GM21529 (cell line): ENCODE measurements around the gene HMGCR.
"Not testable (repeated sequence)": the region's sequence is repeated elsewhere in the genome, so short reads cannot be mapped to it uniquely, and the experiment has no call there.

Source experiments
- ATAC-seq: cut with Tn5 transposase; IDR thresholded peaks from one replicate; pipeline ENCODE4 v1.9.1; 2021; ENCODE audit not compliant: unreplicated experiment

HMGCR gene

DNA sequence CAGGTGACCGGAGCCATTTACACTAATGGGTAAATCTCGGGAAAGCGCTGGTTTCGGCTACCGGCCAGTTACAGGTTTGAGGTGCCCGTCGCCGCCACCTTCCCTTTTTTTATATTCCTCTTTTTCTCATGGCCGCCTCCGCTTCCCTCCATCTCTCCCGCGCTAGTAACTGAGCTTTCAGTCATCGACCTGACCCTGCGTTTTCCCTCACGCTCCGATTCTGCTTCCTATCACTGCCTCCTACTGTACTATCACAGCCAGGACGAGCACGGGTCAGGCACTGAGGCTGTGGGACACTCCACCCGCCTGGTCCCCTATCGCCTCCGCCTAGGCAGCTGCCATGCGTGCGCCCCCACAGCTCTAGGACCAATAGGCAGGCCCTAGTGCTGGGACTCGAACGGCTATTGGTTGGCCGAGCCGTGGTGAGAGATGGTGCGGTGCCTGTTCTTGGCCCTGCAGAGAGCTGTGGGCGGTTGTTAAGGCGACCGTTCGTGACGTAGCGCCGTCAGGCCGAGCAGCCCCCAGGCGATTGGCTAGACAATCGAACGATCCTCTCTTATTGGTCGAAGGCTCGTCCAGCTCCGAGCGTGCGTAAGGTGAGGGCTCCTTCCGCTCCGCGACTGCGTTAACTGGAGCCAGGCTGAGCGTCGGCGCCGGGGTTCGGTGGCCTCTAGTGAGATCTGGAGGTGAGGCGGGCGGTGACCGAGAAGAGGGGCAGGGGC, at the start of gene HMGCR:
Gene HMGCR, plus strand, starts transcription at position 606 of the 722 bp plus-strand sequence. CDS start 5,386 bp downstream, outside the sequence.
- peak; percentile 98 for ATAC-seq

DNA sequence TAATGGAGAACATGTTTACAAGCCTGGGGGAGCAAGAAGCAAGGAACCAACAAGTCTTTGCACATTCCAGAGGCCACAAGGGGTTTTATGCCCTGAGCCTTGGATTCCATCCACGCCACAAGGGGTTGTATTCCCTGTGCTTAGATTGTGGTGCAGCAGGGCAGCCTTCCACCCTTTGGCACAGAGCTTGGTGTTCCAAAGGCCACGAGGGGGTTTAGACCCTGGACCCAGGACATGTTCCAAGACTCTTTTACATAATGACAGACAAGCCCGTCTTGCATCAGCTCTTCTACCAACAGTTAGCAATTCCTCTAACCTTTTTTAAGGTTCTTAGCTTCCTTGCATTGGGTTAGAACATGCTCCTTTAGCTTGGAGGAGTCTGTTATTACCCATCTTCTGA, 45.2 kb upstream of the HMGCR start:
- not testable (repeated sequence) for ATAC-seq

DNA sequence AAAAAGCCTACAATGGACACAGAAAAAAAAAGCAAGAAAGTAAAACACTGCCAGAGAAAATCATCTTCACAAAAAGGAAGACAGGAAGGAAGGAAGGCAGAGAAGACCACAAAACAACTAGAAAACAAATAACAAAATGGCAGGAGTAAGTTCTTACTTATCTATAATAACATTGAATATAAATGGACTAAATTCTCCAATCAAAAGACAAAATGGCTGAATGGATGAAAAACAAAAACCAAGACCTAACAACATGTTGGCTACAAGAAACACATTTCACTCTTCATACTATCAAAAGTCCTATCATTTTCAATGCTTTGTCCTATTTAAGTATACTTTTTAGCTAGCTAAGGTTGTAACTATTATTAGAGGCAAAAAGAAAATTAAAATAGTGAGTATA, 36.9 kb upstream of the HMGCR start:
- ATAC-seq = no peak

DNA sequence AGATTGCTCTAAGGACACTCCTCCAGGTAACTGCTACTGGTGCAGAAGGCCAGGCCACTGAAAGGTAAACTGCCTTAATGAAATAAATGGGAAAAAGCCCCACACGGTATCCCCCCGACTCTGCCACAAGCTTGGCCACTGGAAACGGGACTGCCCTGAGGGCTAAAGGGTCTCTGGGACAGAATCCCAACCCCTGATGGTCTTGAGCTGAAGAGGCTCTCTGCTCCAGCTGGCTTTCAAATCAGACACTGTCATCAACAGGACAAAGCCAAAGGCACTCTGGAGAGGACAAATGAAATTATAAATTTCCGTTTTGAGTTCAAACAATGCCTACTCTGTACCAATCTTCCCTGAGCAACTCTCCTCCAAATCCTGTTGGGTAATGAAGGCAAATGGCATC, 33.6 kb upstream of the HMGCR start:
- no peak for ATAC-seq

DNA sequence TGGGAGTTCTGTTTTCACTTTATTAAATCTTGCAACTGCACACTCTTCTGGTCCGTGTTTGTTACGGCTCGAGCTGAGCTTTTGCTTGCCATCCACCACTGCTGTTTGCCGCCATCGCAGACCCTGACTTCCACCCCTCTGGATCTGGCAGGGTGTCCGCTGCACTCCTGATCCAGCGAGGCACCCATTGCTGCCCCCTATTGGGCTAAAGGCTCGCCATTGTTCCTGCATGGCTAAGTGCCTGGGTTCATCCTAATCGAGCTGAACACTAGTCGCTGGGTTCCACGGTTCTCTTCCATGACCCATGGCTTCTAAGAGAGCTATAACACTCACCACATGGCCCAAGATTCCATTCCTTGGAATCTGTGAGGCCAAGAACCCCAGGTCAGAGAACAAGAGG, 32.5 kb upstream of the HMGCR start:
- not testable (repeated sequence) for ATAC-seq

DNA sequence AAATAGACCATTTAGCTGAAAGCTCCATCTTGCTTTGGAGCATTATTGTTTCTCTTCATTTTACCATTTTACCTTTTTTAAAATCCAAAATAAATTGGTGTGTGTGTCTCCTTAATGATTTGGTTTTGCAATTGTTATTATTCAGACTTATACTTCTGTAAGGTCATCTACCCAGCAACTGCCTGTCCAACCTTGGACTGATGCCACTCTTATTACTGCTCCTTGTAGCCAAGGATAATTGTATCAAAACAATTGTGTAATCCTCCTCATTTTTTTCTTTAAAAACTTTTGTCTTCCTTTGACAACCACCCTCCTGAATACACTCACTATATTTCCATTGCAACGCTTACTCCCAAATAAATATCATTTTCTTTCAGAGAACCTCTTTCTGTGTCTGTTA, 30.3 kb upstream of the HMGCR start:
- no peak for ATAC-seq

DNA sequence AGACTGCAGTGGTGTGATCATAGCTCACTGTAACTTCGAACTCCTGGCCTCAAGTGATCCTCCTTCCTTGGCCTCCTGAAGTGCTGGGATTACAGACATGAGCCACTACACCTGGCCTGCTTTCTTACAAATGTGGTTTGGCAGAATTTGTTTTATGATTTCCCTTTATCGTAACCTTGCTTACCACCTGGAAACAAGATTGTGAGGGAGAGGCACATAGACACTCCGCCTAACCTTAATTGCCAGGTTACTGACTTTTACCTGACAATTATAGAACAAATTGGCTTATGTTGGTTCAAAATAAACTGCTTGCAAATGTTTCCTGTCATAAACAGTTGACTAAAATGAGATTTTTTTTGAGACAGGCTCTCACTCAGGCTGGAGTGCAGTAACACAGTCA, 26.8 kb upstream of the HMGCR start:
- no peak for ATAC-seq

DNA sequence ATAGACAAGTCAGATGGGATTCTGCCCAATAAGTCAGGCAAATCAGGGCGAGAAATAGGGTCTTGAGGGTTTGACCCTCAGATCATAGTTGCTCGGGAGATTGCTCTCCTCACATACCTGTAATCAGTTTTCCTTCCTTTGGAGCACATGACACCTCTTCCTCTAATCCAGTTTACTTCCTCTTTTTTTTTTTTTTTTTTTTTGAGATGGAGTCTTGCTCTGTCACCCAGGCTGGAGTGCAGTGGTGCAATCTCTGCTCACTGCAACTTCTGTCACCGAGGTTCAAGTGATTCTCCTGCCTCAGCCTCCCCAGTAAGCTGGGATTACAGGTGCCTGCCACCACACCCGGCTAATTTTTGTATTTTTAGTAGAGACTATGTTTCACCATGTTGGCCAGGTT, 17.9 kb upstream of the HMGCR start:
- ATAC-seq = not testable (repeated sequence)

DNA sequence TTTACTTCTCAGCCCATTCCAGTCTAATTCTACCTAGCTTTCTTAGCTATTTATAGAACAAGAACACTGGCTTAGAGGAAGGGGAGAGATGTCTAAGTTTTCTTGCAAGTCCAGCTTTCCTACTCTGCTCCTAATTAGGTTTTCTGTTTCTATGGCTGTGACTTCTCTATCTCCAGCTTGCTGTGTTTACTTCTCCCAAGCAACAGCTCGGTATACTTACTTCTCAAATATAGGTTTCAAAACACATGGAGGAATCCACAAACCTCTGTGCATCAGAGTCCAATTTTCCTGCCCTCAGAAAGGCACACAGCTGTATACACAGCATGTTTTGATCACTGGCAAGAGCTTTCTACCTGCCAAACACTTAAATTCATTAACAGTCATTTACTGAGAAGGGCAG, 17.4 kb upstream of the HMGCR start:
- no peak for ATAC-seq

DNA sequence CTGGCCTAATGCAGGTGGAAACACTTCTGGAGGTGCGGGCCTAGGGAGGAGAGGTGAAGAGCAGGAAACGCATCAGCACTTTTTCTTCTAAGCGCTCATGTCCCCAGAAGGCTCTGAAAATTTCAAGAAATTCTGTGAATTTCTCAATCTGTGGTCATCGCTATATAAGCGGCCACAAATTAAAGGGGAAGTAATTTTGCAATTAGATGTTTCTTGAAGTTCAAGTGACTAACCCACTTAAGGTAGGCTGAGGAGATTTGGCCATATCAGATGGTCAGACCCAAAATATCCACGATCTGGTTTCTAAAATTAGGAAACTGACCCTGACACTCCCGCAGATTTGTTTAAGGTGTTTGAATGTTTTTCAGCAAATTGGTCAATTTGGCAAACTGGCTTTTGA, 16.6 kb upstream of the HMGCR start:
- no peak for ATAC-seq

DNA sequence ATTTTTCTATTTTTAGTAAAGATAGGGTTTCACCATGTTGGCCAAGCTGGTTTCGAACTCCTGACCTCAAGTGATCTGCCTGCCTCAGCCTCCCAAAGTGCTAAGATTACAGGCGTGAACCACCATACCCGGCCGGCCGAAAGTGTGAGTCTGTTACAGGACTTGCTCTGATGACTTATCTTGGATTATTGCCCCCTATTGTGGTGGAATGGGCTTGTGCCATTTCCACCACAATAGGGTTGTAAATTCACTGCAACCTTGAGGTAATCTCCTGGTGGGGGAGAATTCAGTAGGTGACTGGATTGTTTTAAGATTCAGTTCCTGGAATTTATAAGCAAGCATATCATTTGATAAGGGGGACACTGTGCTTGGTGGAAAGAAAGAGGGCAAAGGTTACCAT, 15.0 kb upstream of the HMGCR start:
- ATAC-seq = no peak

DNA sequence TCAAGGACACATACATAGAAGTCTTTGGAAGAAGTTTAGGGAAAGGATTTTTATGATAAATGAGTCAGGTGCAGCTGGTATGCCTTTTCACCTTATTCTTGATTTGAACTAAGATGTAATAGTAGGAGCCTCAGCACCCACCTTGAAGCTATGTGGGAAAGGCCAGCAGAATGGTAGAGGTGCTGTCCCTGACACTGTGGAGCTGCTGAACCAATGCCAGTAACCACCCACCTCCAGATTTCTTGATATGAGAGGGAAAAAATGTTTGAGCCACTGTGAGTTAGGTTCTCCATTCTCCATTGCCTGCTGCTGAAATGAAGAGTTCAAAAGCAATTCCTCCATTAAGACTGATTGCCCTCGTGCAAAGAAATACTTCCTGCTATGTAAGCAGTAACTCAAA, 12.2 kb upstream of the HMGCR start:
- ATAC-seq = no peak

DNA sequence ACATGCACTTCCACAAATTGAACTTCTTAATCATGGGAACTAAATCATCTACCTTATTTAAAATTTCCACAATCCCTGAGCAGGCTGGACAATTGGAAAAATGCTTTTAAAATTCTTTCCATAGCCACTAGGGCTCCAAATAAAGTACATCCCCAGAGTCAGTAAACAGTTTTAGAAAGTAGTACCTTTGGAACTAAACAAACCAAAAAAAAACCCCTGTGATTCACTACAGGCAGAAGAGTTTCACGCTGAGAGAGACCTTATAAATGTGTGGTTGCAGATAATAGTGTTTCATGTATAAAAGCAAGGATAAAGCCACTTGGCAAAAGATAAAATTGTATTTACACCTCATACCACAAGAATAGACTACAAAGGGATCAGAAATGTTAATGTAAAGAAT, 11.8 kb upstream of the HMGCR start:
- no peak for ATAC-seq

DNA sequence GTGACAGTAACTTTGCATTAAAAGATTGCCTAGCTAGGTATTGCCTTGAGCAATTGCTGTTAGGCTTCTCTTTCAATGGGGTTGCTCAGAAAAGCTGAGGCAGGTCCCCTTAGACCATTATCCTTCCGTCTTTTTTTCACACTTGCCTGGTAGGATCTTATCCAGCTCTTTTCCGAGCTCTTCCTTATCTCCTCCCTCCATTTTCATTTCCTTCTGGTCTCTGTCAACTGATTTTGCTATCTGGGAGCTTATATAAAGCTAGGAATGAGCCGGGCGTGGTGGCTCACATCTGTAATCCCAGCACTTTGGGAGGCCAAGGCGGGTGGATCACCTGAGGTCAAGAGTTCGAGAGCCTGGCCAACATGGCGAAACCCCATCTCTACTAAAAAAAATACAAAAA, 6.6 kb upstream of the HMGCR start:
- no peak for ATAC-seq

DNA sequence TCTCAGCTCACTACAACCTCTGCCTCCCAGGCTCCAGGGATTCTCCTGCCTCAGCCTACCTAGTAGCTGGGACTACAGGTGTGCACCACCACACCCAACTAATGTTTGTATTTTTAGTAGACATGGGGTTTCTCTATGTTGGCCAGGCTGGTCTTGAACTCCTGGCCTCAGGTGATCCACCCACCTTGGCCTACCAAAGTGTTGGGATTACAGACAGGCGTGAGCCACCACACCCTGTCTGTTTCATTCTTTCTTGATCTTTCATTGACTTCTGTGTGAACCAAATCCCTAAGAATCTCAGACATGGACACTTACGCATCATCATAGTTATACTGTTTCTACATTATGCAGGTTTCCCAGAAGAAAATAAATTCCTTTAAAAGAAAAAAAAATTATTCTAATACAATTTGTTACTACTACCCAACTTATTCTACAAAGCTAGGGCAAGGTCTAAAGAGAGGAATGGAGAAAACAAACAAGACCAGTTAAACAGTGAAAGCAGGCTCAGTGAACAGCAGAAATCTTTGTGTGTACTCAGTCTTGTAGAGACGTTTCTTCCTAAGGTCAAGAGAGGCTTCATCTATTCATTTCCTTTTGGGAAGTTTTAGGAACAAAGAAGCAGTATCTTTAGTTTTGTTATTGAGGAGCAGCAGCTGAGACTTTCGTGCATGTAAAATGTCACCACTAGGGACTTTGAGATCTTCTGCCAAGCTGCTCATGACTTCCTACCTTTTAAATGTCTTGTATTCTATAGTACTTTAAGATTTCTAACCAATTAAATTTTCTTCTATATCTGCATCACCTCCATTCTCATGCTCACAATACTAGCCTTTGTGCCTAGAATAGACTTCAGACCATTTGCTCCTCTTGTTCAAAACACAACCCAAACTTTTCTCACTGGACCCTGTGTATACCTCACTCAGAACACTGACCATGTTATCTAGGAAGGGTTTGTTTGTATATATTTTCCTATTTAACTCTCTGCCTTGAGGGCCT, 5.6 kb upstream of the HMGCR start:
- ATAC-seq = no peak

DNA sequence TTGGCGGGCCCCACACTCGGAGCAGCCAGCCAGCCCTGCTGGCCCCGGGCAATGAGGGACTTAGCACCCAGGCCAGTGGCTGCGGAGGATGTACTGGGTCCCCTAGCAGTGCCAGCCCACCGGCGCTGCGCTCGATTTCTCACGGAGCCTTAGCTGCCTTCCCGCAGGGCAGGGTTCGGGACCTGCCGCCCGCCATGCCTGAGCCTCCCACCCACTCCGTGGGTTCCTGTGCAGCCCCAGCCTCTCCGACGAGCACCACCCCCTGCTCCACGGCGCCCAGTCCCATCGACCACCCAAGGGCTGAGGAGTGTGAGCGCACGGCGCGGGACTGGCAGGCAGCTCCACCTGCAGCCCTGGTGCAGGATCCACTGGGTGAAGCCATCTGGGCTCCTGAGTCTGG, 3.3 kb upstream of the HMGCR start:
- ATAC-seq = not testable (repeated sequence)

DNA sequence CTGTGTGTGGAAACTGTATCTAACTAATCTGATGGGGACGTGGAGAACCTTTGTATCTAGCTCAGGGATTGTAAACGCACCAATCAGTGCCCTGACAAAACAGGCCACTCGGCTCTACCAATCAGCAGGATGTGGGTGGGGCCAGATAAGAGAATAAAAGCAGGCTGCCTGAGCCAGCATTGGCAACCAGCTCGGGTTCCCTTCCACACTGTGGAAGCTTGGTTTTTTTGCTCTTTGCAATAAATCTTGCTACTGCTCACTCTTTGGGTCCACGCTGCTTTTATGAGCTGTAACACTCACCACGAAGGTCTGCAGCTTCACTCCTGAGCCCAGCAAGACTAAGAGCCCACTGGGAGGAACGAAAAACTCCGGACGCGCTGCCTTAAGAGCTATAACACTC, 2.6 kb upstream of the HMGCR start:
- not testable (repeated sequence) for ATAC-seq

DNA sequence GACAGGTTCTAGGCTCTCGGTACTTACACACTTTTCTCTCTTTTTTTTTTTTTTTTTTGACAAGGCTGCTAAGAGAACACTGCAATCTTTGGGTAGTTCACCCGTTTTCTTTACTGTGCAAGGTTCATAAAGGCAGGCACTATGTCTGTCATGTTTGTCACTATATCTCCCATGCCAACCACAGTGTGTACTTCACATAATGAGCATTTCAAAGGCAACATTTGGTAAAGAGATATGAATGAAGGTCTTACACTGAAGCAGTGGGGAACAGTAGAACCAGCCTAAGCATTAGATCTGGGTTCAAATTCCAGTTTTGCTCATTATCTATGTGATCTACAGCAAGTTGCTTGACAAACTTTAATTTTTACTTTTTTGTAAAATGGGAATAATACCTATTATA, 1.5 kb upstream of the HMGCR start:
- ATAC-seq = no peak

DNA sequence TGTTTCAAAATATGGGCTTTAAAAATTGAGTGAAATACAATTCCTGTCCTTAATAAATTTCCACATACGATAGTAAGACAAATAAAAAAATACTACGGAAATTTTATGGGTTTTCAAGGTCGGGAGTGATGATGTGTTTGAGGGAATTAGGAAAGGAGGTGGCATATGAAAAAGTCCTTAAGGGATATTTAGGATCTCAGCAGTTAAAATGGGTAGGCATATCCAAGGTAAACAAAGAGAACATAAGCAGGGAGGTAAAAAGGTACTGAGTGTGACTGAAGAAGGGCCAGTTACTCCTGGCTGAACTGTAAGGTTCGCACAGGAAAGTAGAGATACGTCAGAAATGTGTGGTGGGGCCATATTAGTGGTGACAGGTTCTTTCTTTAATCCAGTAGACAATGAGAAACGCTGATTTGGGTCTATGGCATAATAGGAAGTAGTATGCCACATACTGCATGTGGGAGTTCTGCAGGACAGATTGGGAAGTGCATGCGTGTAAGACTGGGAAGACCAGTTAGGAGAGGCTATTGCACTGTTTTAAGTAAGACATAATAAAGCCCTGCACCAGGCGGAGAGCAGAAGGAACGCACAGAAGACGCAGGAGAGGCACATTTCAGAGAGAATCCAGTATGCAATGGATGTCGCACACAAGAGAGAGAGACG, 937 bp upstream of the HMGCR start:
- ATAC-seq = peak; percentile 3

DNA sequence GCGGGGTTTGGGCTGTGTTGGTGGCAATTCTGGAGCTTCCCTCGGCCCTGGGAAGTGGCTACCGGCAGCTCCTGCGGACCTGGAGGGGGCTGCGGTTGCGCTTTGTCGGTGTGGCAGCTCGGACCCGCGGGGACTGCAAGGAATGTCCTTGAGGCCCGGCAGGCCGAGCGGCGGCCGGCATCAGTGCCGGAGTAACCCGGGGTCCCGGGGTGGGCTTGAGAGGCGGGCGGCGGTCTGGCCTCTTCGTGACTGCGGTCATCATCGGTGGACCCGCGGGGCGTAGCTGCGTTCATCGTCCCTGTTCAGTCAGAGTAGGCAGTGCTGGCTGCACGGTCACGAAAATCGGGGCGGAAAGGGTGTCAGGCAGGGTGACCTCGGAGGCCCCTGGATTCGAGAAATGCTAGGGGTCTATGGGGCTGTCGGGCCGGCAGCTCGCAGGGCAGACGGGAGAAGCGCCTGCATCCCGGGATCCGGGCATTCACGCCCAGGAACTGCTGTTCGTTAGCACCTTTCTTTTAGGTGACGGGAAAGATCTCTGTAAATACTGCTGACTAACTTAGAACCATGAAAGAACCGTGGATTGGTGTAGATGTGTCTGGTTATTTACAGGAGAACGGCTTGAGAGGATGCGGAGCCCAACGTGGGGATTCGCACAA, 474 bp downstream of the HMGCR start:
- no peak for ATAC-seq

DNA sequence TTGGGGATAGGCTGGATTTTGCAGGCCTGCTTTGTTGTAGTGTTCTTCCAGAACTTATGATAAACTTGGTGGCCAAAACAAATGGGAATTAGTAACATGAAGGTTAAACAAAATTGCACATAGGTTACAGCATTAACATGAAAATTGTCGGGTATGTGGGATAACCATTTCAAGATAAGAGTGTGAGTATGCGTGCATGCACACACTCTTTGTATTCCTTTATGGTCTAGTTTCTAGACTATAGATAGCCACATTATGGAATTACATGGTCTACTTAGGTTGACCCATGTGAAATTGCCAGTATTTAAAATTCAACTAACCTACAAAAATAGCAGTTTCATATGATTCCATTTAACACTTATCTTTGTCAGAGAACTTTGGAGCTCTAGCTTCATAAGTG, 1.4 kb downstream of the HMGCR start:
- ATAC-seq = no peak
